Putamen (tissue), 1 donor: Measurements from ENCODE around the gene KIR2DL1.
"Not testable (repeated sequence)": the region's sequence is repeated elsewhere in the genome, so short reads cannot be mapped to it uniquely, and the experiment has no call there.

Source experiments
- DNase-seq: peaks from one replicate; pipeline ENCODE4 v3.0.0-alpha.2; 2016; ENCODE audit warnings: low spot score

Gene KIR2DL1

DNA sequence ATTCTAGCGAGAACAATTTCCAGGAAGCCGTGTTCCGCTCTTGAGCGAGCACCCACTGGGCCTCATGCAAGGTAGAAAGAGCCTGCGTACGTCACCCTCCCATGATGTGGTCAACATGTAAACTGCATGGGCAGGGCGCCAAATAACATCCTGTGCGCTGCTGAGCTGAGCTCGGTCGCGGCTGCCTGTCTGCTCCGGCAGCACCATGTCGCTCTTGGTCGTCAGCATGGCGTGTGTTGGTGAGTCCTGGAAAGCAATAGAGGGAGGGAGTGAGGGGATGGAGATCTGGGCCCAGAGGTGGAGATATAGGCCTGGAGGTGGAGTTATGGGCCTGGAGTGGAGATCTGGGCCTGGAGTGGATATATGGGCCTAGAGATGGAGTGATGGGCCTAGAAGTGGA, at the start of gene KIR2DL1:
TSS of gene KIR2DL1 (plus strand) at position 148 of the 400 bp plus-strand sequence. CDS start at position 206, 58 bp downstream.
- not testable (repeated sequence) for DNase-seq

- DNase-seq, result no peak
These were observed 45.5 kb upstream of the KIR2DL1 start, which contains the start of gene KIR3DL3 for GRCh38 chr19:54724142-54724541. Gene KIR3DL3, plus strand, starts transcription at chr19:54724442. Its CDS starts 55 bp downstream, at chr19:54724497.

GRCh38 chr19:54724644-54725043, 44.9 kb upstream of the KIR2DL1 start:
- DNase-seq, result no peak

DNA sequence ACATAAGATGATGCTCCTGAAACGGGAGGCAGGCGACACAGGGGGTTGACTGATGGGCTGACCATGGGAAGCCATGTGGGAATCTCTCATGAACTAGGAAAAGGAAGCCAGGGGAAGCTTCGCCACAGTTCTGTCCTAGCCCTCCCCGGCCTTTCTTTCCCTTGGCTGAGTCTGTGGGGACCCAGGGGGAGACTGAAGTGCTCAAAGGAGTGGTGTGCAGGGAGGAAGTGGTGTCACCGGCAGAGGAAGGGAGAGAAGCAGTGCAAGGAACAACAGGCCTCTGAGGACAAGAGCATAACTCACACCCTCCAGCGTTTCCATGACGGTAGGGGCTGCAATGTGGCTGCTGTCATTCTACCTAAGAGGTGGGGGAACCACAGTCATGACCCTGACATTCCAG, 44.3 kb upstream of the KIR2DL1 start:
- DNase-seq, result no peak

DNA sequence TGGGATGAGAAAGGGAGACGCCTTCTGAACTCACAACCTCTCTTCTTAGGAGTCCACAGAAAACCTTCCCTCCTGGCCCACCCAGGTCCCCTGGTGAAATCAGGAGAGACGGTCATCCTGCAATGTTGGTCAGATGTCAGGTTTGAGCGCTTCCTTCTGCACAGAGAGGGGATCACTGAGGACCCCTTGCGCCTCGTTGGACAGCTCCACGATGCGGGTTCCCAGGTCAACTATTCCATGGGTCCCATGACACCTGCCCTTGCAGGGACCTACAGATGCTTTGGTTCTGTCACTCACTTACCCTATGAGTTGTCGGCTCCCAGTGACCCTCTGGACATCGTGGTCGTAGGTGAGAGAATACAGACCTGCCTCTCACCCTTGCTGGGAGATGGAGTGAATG, 42.0 kb upstream of the KIR2DL1 start:
- no peak for DNase-seq

DNA sequence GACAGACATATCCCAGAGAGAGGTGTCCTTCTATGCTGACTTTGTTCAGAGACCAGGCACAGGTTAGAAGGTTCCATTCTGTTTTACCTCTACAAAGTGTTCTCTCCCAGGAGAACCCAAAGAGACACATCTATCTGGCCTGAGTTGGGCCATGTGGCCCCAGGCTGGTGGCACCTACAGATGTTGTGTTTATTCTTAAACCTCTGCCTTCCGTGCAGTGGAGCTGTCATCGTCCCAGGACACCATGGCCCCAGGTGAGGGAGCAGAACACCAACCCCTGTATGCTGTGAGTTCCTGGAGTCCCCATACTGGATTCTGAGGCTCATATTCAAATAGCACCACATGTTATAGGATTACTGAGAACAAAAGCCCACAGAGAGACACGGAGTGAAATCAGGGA, 41.4 kb upstream of the KIR2DL1 start:
- no peak for DNase-seq

DNA sequence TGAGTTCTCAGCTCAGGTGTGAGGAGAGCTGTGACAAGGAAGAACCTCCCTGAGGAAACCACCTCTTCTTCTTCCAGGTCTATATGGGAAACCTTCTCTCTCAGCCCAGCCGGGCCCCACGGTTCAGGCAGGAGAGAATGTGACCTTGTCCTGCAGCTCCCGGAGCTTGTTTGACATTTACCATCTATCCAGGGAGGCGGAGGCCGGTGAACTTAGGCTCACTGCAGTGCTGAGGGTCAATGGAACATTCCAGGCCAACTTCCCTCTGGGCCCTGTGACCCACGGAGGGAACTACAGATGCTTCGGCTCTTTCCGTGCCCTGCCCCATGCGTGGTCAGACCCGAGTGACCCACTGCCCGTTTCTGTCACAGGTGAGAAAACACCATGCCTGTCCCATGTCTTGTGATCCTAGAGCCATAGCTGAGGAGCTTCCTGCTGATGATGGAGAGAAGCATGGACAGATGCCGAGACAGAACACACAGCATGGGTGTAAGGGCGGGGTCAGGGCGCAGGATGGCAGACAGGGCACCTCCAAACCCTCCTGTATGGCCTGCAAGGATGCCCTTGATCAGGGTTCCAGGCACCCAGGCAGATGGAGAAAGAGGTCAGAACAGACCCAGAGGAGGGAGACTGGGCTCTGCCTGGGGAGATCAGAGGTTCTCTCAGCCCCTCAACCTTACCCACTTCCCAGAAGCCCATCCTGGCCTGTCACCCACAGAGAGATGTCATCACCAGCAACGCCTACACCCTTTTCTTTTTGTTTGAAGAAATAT, 40.0 kb upstream of the KIR2DL1 start:
- DNase-seq, result no peak

DNA sequence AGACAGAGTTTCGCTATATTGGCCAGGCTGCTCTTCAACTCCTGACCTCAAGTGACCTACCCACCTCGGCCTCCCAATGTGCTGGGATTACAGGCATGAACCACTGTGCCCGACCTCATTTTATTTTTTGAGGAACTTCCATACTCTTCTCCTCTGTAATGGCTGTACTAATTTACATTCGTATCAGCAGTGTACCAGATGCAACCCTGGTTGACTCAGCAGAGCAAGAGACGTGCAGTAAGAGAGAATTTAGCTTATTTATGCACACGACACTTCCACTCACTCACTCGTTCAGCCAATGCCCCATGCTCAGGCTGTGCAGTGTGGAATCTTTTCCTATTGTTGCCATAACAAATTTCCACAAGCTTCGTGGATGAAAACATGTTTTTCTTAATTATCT, 38.4 kb upstream of the KIR2DL1 start:
- DNase-seq, result no peak

DNA sequence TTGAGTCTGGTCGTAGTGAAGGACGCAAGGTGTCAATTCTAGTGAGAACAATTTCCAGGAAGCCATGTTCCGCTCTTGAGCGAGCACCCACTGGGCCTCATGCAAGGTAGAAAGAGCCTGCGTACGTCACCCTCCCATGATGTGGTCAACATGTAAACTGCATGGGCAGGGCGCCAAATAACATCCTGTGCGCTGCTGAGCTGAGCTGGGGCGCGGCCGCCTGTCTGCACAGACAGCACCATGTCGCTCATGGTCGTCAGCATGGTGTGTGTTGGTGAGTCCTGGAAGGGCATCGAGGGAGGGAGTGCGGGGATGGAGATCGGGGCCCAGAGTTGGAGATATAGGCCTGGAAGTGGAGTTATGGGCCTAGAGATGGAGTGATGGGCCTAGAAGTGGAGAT, 31.3 kb upstream of the KIR2DL1 start, which contains the start of gene KIR2DL3:
TSS of gene KIR2DL3 (plus strand) at position 208 of the 400 bp plus-strand sequence. CDS start at position 241, 33 bp downstream.
- DNase-seq, result not testable (repeated sequence)

DNA sequence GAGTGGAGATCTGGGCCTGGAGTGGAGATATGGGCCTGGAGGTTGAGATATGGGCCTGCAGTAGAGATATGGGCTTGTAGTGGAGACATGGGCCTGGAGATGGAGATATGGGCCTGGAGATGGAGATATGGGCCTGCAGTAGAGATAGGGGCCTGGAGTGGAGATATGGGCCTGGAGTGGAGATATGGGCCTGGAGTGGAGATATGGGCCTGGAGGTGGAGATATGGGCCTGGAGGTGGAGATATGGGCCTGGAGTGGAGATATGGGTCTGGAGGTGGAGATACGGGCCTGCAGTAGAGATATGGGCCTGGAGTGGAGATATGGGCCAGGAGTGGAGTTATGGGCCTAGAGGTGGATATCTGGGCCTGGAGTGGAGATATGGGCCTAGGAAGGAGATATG, 30.9 kb upstream of the KIR2DL1 start:
- DNase-seq, result no peak

GRCh38 chr19:54739587-54740497, 29.8 kb upstream of the KIR2DL1 start:
- DNase-seq, result no peak

DNA sequence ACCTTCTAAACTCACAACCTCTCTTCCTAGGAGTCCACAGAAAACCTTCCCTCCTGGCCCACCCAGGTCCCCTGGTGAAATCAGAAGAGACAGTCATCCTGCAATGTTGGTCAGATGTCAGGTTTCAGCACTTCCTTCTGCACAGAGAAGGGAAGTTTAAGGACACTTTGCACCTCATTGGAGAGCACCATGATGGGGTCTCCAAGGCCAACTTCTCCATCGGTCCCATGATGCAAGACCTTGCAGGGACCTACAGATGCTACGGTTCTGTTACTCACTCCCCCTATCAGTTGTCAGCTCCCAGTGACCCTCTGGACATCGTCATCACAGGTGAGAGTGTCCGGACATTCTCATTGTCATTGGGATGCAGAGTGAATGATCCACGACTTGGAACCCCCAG, 27.6 kb upstream of the KIR2DL1 start:
- not testable (repeated sequence) for DNase-seq

- DNase-seq, result not testable (repeated sequence)
These were observed 25.5 kb upstream of the KIR2DL1 start for GRCh38 chr19:54744080-54744479.

DNA sequence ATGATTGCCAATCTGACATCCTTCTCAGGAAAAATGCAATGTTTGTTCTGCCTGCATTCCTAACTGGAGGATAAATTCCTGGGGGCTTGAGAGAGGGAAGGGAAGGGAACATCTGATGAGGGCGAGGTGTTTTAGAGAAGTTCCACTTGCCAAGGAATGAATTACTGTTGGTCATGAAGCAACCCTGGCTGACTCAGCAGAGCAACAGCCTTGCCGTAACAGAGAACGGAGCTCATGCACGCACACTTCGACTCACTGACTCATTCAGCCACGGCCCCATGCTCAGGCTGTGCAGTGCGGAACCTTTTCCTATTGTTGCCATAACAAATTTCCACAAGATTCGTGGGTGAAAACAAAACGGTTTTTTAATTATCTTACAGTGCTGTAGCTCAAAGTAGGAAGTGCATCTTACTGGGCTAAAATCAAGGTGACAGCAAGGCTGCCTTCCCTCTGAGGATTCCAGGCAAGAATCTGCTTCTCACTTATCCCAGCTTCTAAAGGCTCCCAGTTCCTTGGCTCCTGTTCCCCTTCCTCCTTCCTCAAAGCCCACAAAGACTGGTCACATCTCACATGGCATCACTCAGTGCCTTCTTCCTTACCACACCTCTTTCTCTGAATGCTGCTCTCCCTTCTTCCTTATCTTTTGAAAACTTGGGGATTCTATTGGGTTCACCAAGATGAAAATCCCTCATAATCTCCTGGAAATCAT, 21.8 kb upstream of the KIR2DL1 start:
- DNase-seq, result not testable (repeated sequence)

- not testable (repeated sequence) for DNase-seq
These were observed 19.3 kb upstream of the KIR2DL1 start for GRCh38 chr19:54750276-54750675.

DNA sequence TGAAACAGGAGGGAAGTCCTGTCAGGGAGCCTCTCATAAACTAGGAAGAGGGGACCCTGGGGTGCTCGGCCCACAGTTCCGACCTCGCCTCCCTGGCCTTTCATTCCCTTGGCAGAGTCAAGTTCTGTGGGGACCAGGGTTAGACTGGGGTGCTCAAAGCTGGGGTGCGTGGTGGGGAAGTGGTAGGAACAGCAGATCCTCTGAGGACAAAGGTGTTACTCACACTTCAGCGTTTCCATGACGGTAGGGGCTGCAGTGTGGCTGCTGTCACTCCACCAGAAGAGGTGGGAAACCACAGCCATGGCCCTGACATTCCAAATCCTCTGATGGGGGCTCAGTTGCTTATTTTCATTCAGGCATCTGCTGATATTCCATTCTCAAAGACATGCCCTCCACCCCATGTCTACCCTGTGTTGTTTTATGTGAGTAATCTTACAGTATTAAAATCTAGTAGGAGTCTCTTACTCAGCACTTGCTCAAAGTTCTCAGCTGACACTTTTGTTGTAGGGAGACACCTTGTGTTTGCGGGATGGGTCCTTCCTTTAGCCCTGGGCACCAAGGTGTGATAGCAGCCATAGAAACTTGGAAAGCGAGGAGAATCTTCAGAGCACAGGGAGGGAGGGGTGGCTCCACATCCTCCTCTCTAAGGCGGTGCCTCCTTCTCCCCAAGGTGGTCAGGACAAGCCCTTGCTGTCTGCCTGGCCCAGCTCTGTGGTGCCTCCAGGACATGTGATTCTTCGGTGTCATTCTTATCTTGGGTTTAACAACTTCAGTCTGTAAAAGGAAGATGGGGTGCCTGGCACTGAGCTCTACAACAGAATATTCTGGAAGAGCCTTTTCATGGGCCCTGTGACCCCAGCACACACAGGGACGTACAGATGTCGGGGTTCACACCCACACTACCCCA, 13.1 kb upstream of the KIR2DL1 start:
- DNase-seq, result not testable (repeated sequence)

DNA sequence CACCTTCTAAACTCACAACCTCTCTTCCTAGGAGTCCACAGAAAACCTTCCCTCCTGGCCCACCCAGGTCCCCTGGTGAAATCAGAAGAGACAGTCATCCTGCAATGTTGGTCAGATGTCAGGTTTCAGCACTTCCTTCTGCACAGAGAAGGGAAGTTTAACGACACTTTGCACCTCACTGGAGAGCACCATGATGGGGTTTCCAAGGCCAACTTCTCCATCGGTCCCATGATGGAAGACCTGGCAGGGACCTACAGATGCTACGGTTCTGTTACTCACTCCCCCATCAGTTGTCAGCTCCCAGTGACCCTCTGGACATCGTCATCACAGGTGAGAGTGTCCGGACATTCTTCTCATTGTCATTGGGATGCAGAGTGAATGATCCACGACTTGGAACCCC, 11.0 kb upstream of the KIR2DL1 start:
- DNase-seq, result not testable (repeated sequence)

DNA sequence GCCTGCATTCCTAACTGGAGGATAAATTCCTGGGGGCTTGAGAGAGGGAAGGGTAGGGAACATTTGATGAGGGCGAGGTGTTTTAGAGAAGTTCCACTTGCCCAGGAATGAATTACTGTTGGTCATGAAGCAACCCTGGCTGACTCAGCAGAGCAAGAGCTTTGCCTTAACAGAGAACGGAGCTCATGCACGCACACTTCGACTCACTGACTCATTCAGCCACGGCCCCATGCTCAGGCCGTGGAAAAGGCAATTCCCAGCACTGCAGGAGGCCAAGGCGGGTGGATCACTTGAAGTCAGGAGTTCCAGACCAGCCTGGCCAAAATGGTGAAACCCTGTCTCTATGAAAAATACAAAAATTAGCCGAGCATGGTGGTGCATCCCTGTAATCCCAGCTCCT, 5.4 kb upstream of the KIR2DL1 start:
- DNase-seq, result not testable (repeated sequence)

DNA sequence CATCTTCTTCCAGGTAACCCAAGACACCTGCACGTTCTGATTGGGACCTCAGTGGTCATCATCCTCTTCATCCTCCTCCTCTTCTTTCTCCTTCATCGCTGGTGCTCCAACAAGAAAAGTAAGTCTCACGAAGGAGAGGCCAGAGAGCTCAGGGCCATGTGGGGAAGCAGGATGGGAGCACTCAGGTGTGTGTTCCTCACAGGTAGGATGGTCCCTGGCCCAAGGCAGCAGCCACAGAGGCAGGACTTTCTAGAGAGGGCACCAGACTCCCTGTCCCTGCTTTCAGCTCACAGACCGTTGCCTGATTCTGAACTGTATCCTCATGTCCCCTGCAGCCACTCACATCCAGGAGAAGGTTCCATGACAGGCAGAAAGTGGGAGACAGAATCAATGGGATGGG, 3.1 kb upstream of the KIR2DL1 start:
- not testable (repeated sequence) for DNase-seq

DNA sequence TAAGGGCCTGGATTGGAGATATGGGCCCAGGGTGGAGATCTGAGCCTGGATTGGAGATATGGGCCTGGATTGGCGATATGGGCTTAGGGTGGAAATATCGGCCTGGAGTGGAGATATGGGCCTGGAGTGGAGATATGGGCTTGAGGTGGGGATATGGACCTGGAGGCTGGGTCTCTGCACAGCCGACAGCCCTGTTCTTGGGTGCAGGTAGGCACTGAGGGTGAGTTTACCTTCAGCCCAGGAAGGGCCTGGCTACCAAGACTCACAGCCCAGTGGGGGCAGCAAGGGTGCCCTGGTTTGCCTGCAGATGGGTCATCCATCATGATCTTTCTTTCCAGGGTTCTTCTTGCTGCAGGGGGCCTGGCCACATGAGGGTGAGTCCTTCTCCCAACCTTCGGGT, 918 bp downstream of the KIR2DL1 start:
- not testable (repeated sequence) for DNase-seq
